IMR-90 (cell line): Measurements from ENCODE around the gene ZNF3. TPM values are rescaled to one million over a fixed set of nuclear protein-coding genes. Genes with fewer than 3 reads are reported as not detected.

Source experiments
- ATAC-seq: fragments of 200-7000 bp; cut with Tn5 transposase; 2 replicates; pipeline ENCODE4 v1.9.1; 2020; ENCODE audit warnings: low read depth, mild to moderate bottlenecking, moderate library complexity
- BruUV-seq: library from RNA; stranded (reverse); fragments of 400-500 nt; replicated peaks from 2 replicates; lab custom pipeline; 2021; lab: Mats Ljungman, UMichigan
- CTCF ChIA-PET: fragments of 300-600 bp; formaldehyde crosslinking; extraction: SDS; loops from one replicate; lab custom pipeline; 2021; ENCODE audit warnings: antibody characterized with exemption; lab: Yijun Ruan, JAX
- POLR2A ChIA-PET: fragments of 300-600 bp; sonication (Branson Sonifier 250); formaldehyde crosslinking; loops from one replicate; lab custom pipeline; 2022; ENCODE audit warnings: antibody characterized with exemption; ENCODE audit not compliant: unreplicated experiment; lab: Charles Lee
- DNase-seq: peaks from one replicate; pipeline ENCODE4 v3.0.0; 2013
- H2AFZ ChIP-seq: replicated peaks from 2 replicates; pipeline ENCODE3; 2013; ENCODE audit warnings: low read length, mild to moderate bottlenecking; ENCODE audit not compliant: poor library complexity
- H2AK5ac ChIP-seq: 2 replicates; pipeline ENCODE4 v1.6.1; 2013; ENCODE audit warnings: low read depth, low read length, inconsistent platforms
- H2AK9ac ChIP-seq: replicated peaks from 2 replicates; pipeline ENCODE3; 2013; ENCODE audit warnings: mild to moderate bottlenecking, low read depth, low read length, moderate library complexity; ENCODE audit not compliant: poor library complexity
- H2BK120ac ChIP-seq: 2 replicates; pipeline ENCODE4 v1.6.1; 2013; ENCODE audit warnings: low read depth, low read length, inconsistent platforms
- H2BK15ac ChIP-seq: 3 replicates; pipeline ENCODE4 v1.6.1; 2013; ENCODE audit warnings: low read depth, low read length, inconsistent platforms
- H2BK20ac ChIP-seq: 2 replicates; pipeline ENCODE4 v1.6.1; 2013; ENCODE audit warnings: low read depth, mild to moderate bottlenecking, inconsistent platforms, low read length, moderate library complexity
- H2BK5ac ChIP-seq: 2 replicates; pipeline ENCODE4 v1.6.1; 2013; ENCODE audit warnings: mild to moderate bottlenecking, low read depth, low read length, inconsistent platforms; ENCODE audit not compliant: poor library complexity, severe bottlenecking
- H3K14ac ChIP-seq: replicated peaks from 2 replicates; pipeline ENCODE4 v1.6.1; 2013; ENCODE audit warnings: low read depth, low read length, inconsistent platforms
- H3K18ac ChIP-seq: 2 replicates; pipeline ENCODE4 v1.6.1; 2013; ENCODE audit warnings: low read depth, low read length, control low read depth
- H3K23ac ChIP-seq: 2 replicates; pipeline ENCODE4 v1.6.1; 2013; ENCODE audit warnings: low read depth, low read length, inconsistent platforms
- H3K27ac ChIP-seq: 2 replicates; pipeline ENCODE4 v1.5.1; 2013; ENCODE audit warnings: mild to moderate bottlenecking, control low read depth, low read length; ENCODE audit not compliant: insufficient read depth
- H3K27me3 ChIP-seq: 2 replicates; pipeline ENCODE4 v1.6.1; 2013; ENCODE audit warnings: low read length; ENCODE audit not compliant: control insufficient read depth, insufficient read depth
- H3K36me3 ChIP-seq: 2 replicates; pipeline ENCODE4 v1.6.1; 2013; ENCODE audit warnings: low read length, mixed read lengths; ENCODE audit not compliant: control insufficient read depth, insufficient read depth
- H3K4ac ChIP-seq: 2 replicates; pipeline ENCODE4 v1.6.1; 2013; ENCODE audit warnings: low read depth, low read length, inconsistent platforms
- H3K4me1 ChIP-seq: 2 replicates; pipeline ENCODE4 v1.6.1; 2013; ENCODE audit warnings: low read length, mixed read lengths; ENCODE audit not compliant: control insufficient read depth, insufficient read depth
- H3K4me2 ChIP-seq: 2 replicates; pipeline ENCODE4 v1.6.1; 2013; ENCODE audit warnings: low read depth, mild to moderate bottlenecking, control low read depth, low read length, moderate library complexity
- H3K4me3 ChIP-seq: 2 replicates; pipeline ENCODE4 v1.5.1; 2013; ENCODE audit warnings: low read depth, mild to moderate bottlenecking, control low read depth, low read length, moderate library complexity; ENCODE audit not compliant: insufficient read depth
- H3K56ac ChIP-seq: 2 replicates; pipeline ENCODE4 v1.6.1; 2013; ENCODE audit warnings: low read length, inconsistent platforms; ENCODE audit not compliant: insufficient read depth; ENCODE audit errors: extremely low read depth
- H3K79me1 ChIP-seq, 2 experiments: 2 replicates each; pipeline ENCODE4 v1.6.1; 2013; ENCODE audit warnings: low read length in 2 of 2, inconsistent platforms in 1 of 2, low read depth in 1 of 2
- H3K9ac ChIP-seq: 2 replicates; pipeline ENCODE4 v1.6.1; 2013; ENCODE audit warnings: low read depth, low read length, control low read depth
- H3K9me1 ChIP-seq: 2 replicates; pipeline ENCODE4 v1.6.1; 2013; ENCODE audit warnings: low read length, inconsistent platforms; ENCODE audit not compliant: insufficient read depth
- H3K9me3 ChIP-seq: 2 replicates; pipeline ENCODE4 v1.6.1; 2013; ENCODE audit warnings: low read length; ENCODE audit not compliant: control insufficient read depth, insufficient read depth
- H4K20me1 ChIP-seq: 2 replicates; pipeline ENCODE4 v1.6.1; 2013; ENCODE audit warnings: low read length, inconsistent platforms; ENCODE audit not compliant: insufficient read depth
- H4K5ac ChIP-seq: 2 replicates; pipeline ENCODE4 v1.6.1; 2013; ENCODE audit warnings: mild to moderate bottlenecking, low read depth, low read length, control low read depth
- H4K8ac ChIP-seq, 2 experiments: 2 replicates each; pipeline ENCODE4 v1.6.1; 2013; ENCODE audit warnings: low read depth in 2 of 2, low read length in 2 of 2, control low read depth in 1 of 2, inconsistent platforms in 1 of 2
- H4K91ac ChIP-seq: 2 replicates; pipeline ENCODE4 v1.6.1; 2013; ENCODE audit warnings: low read depth, low read length, inconsistent platforms; ENCODE audit not compliant: insufficient read depth
- BHLHE40 ChIP-seq: fragments of 150-350 bp; IDR thresholded peaks from 2 replicates; pipeline ENCODE4 v1.6.1; 2016; ENCODE audit warnings: mild to moderate bottlenecking, low read depth, low read length
- CEBPB ChIP-seq: IDR thresholded peaks from 2 replicates; pipeline ENCODE4 v1.6.1; 2012; ENCODE audit warnings: low read depth, low read length, improper control_type of control experiment
- CHD1 ChIP-seq: IDR thresholded peaks from 2 replicates; pipeline ENCODE4 v1.6.1; 2012; ENCODE audit warnings: low read depth, low read length, improper control_type of control experiment
- CTCF ChIP-seq: conservative IDR thresholded peaks from 2 replicates; pipeline ENCODE4 v1.5.1; 2012; ENCODE audit warnings: mild to moderate bottlenecking, low read depth, low read length, improper control_type of control experiment
- FOS ChIP-seq: fragments of 150-350 bp; IDR thresholded peaks from 2 replicates; pipeline ENCODE4 v1.6.1; 2016; ENCODE audit warnings: low read depth, low read length
- MAFK ChIP-seq: IDR thresholded peaks from 2 replicates; pipeline ENCODE4 v1.6.1; 2012; ENCODE audit warnings: low read depth, low read length, improper control_type of control experiment
- MAZ ChIP-seq: IDR thresholded peaks from 2 replicates; pipeline ENCODE4 v1.6.1; 2012; ENCODE audit warnings: low read depth, mild to moderate bottlenecking, low read length, improper control_type of control experiment, moderate library complexity, borderline replicate concordance
- MXI1 ChIP-seq: IDR thresholded peaks from 2 replicates; pipeline ENCODE4 v1.6.1; 2012; ENCODE audit warnings: low read depth, mild to moderate bottlenecking, low read length, moderate library complexity, borderline replicate concordance
- NFE2L2 ChIP-seq: fragments of 150-350 bp; IDR thresholded peaks from 2 replicates; pipeline ENCODE4 v1.6.1; 2016; ENCODE audit warnings: low read depth, mild to moderate bottlenecking, low read length
- POLR2A ChIP-seq: IDR thresholded peaks from 2 replicates; pipeline ENCODE4 v1.6.1; 2012; ENCODE audit warnings: mild to moderate bottlenecking, low read depth, low read length
- RAD21 ChIP-seq: IDR thresholded peaks from 2 replicates; pipeline ENCODE4 v1.6.1; 2012; ENCODE audit warnings: low read length, improper control_type of control experiment
- RCOR1 ChIP-seq: IDR thresholded peaks from 2 replicates; pipeline ENCODE4 v1.6.1; 2012; ENCODE audit warnings: mild to moderate bottlenecking, low read length, improper control_type of control experiment; ENCODE audit not compliant: insufficient replicate concordance
- RFX5 ChIP-seq: IDR thresholded peaks from 2 replicates; pipeline ENCODE4 v1.8.0; 2012; ENCODE audit warnings: low read depth, mild to moderate bottlenecking, low read length, moderate library complexity
- SMC3 ChIP-seq: fragments of 150-350 bp; IDR thresholded peaks from 2 replicates; pipeline ENCODE4 v1.6.1; 2016; ENCODE audit warnings: low read depth, mild to moderate bottlenecking, antibody characterized with exemption, low read length, moderate library complexity
- WGBS, 2 experiments: methylation state at CpG; one replicate each; pipeline versions ENCODE4 v1.1.5 to v1.1.7; 2013; ENCODE audit warnings: missing lambda C conversion rate in 2 of 2; ENCODE audit not compliant: insufficient read length in 1 of 2; ENCODE audit errors: extremely low coverage in 2 of 2; 5-methylcytosine and 5-hydroxymethylcytosine counted together
- dilution Hi-C: fragments of 300-500 bp; cut with HindIII; formaldehyde crosslinking; loops from one replicate; pipeline ENCODE4 v1.14.3; 2018; ENCODE audit warnings: low sequenced_read_pairs; ENCODE audit not compliant: unreplicated experiment
- in situ Hi-C: fragments of 300-500 bp; cut with MboI; formaldehyde crosslinking; loops from 3 replicates; pipeline ENCODE4 v1.14.3; 2019; ENCODE audit warnings: low sequenced_read_pairs, inconsistent platforms, mixed read lengths
- intact Hi-C: fragments of 100-400 bp; cut with micrococcal nuclease; formaldehyde crosslinking; loops from 2 replicates; pipeline ENCODE4 v1.10.0; 2022
- polyA plus RNA-seq, 3 experiments: library from polyadenylated mRNA; depleted of rRNA; stranded (reverse); fragments of >200 nt; gene quantifications; 2 replicates each; pipeline ENCODE4 v1.2.3, GENCODE V29; 2012; ENCODE audit warnings: low replicate concordance in 1 of 3
- total RNA-seq: library from RNA; depleted of rRNA; stranded (reverse); fragments of >200 nt; gene quantifications from 2 replicates; pipeline ENCODE4 v1.2.3, GENCODE V29; 2012
- TF ChIP-seq, protein P1 (sequence below): fragments of 150-350 bp; IDR thresholded peaks from 2 replicates; pipeline ENCODE4 v1.6.1; 2016; ENCODE audit warnings: low read depth, mild to moderate bottlenecking, low read length, moderate library complexity, borderline replicate concordance
- TF ChIP-seq, protein P2 (sequence below): fragments of 150-350 bp; IDR thresholded peaks from 2 replicates; pipeline ENCODE4 v1.6.1; 2017; ENCODE audit warnings: mild to moderate bottlenecking, antibody characterized with exemption, low read length, low read depth

Gene ZNF3
- total and polyA plus RNA-seq, 2 of the 4 experiments (the other 2 are of a cell fraction) = 24.8 to 30.8 TPM

GRCh38 chr7:100075418-100075817 lies 6.1 kb downstream of the ZNF3 start:
- in situ Hi-C loops = no loop called here
- ChIA-PET POLR2A (no interaction called here), CTCF (interaction anchor here (0.6 to 0.7 kb wide), 2 partner anchors 27 to 59 kb away, joined by 3 to 7 read pairs; no protein-coding TSS in a partner anchor)
- Histone ChIP-seq H3K23ac (no peak overlapping the region), H3K27ac (no peak overlapping the region), H2AK5ac (no peak overlapping the region), H2AFZ (no peak overlapping the region), H2BK20ac (no peak overlapping the region), H3K14ac (no peak overlapping the region), H3K36me3 (peaks cover 84% of the 10 kb centered on the region), H4K20me1 (peaks cover 20% of the 10 kb centered on the region), H3K56ac (no peak overlapping the region), H3K4me3 (no peak overlapping the region), H3K4me1 (peaks cover 3% of the 10 kb centered on the region; the same call in 1 of the 2 replicates), H3K9me1 (peaks cover 5% of the 10 kb centered on the region; the same call in 1 of the 2 replicates), H2BK15ac (no peak overlapping the region), H4K5ac (no peak overlapping the region), H3K9ac (no peak overlapping the region), H3K9me3 (peaks cover 56% of the 10 kb centered on the region), H4K91ac (no peak overlapping the region), H2BK120ac (no peak overlapping the region), H3K4me2 (no peak overlapping the region), H2BK5ac (no peak overlapping the region), H3K79me1 (peaks cover 29 to 64% of the 10 kb centered on the region in 2 experiments), H4K8ac (no peak overlapping the region), H3K4ac (no peak overlapping the region), H2AK9ac (no peak overlapping the region), H3K27me3 (no peaks in the 10 kb centered on the region), H3K18ac (no peak overlapping the region)
- ATAC-seq (no peak), DNase-seq (no peak)
- intact Hi-C loops = no loop called here
- no TSS peak for BruUV-seq
- no peak for TF ChIP-seq MAFK
- TF ChIP-seq MXI1 = no peak
- no peak for TF ChIP-seq RFX5
- no peak for TF ChIP-seq NFE2L2
- no peak for TF ChIP-seq RAD21
- TF ChIP-seq, protein P1, sequence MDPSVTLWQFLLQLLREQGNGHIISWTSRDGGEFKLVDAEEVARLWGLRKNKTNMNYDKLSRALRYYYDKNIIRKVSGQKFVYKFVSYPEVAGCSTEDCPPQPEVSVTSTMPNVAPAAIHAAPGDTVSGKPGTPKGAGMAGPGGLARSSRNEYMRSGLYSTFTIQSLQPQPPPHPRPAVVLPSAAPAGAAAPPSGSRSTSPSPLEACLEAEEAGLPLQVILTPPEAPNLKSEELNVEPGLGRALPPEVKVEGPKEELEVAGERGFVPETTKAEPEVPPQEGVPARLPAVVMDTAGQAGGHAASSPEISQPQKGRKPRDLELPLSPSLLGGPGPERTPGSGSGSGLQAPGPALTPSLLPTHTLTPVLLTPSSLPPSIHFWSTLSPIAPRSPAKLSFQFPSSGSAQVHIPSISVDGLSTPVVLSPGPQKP = no peak
- TF ChIP-seq SMC3 = no peak
- no peak for TF ChIP-seq POLR2A
- no peak for TF ChIP-seq CEBPB
- TF ChIP-seq BHLHE40 = no peak
- TF ChIP-seq CTCF = no peak
- no peak for TF ChIP-seq CHD1
- TF ChIP-seq, protein P2, sequence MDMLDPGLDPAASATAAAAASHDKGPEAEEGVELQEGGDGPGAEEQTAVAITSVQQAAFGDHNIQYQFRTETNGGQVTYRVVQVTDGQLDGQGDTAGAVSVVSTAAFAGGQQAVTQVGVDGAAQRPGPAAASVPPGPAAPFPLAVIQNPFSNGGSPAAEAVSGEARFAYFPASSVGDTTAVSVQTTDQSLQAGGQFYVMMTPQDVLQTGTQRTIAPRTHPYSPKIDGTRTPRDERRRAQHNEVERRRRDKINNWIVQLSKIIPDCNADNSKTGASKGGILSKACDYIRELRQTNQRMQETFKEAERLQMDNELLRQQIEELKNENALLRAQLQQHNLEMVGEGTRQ = no peak
- no peak for TF ChIP-seq RCOR1
- TF ChIP-seq MAZ = no peak
- TF ChIP-seq FOS = no peak
- dilution Hi-C loops = no loop called here
- WGBS, 2 experiments = 93% methylated on average over 3 of the region's 6 CpGs; no CpG with 5 or more reads in 1 of the 2 experiments
